WTC11 (cell line): ENCODE measurements around the gene PAWR. TPM values are rescaled to one million over a fixed set of nuclear protein-coding genes. Genes with fewer than 3 reads are reported as not detected.
A peak's percentile ranks its signal among the peaks of the same experiment; 100 is the strongest.
"Not testable (repeated sequence)": the region's sequence is repeated elsewhere in the genome, so short reads cannot be mapped to it uniquely, and the experiment has no call there.

Experiments
- ATAC-seq: fragments of 200-7000 bp; cut with Tn5 transposase; 2 replicates; pipeline ENCODE4 v1.10.0; 2021; ENCODE audit warnings: mild to moderate bottlenecking, moderate library complexity
- CTCF ChIA-PET: fragments of 300-600 bp; sonication (Branson Sonifier 250); formaldehyde crosslinking; loops from one replicate; lab custom pipeline; 2021; ENCODE audit warnings: antibody characterized with exemption; lab: Charles Lee
- POLR2A ChIA-PET: fragments of 350-600 bp; sonication (Branson Sonifier 250); formaldehyde crosslinking; loops from one replicate; lab custom pipeline; 2021; ENCODE audit warnings: antibody characterized with exemption; lab: Charles Lee
- DNase-seq: peaks from one replicate; pipeline ENCODE4 v3.0.0; 2021; ENCODE audit warnings: low spot score
- H3K27ac Mint-ChIP-seq: 2 replicates; pipeline ENCODE4 v1.8.0; 2021; ENCODE audit warnings: mixed read lengths
- H3K27me3 Mint-ChIP-seq: 2 replicates; pipeline ENCODE4 v1.8.0; 2021; ENCODE audit warnings: low read depth, mild to moderate bottlenecking, moderate library complexity, mixed read lengths
- H3K36me3 Mint-ChIP-seq: 2 replicates; pipeline ENCODE4 v1.8.0; 2021; ENCODE audit warnings: mixed read lengths
- H3K4me1 Mint-ChIP-seq: 2 replicates; pipeline ENCODE4 v1.8.0; 2022; ENCODE audit warnings: mixed read lengths
- H3K4me3 Mint-ChIP-seq: 2 replicates; pipeline ENCODE4 v1.8.0; 2021; ENCODE audit warnings: mild to moderate bottlenecking, moderate library complexity, mixed read lengths
- H3K9me3 Mint-ChIP-seq: 2 replicates; pipeline ENCODE4 v1.8.0; 2021; ENCODE audit warnings: mixed read lengths
- CREM ChIP-seq: sonication (generic); formaldehyde crosslinking; IDR thresholded peaks from 2 replicates; pipeline ENCODE4 v1.8.1; 2022; ENCODE audit warnings: mild to moderate bottlenecking, missing genetic modification reagents, moderate library complexity
- GRHL2 ChIP-seq: fragments of 250-450 bp; sonication (Bioruptor Pico); IDR thresholded peaks from 2 replicates; pipeline ENCODE4 v1.8.0; 2022; ENCODE audit warnings: mild to moderate bottlenecking, moderate library complexity; ENCODE audit not compliant: insufficient replicate concordance, severe bottlenecking
- TEAD4 ChIP-seq: sonication (generic); formaldehyde crosslinking; IDR thresholded peaks from 2 replicates; pipeline ENCODE4 v1.8.0; 2022; ENCODE audit warnings: mild to moderate bottlenecking, missing genetic modification reagents
- ZNF138 ChIP-seq: sonication (generic); formaldehyde crosslinking; conservative IDR thresholded peaks from 2 replicates; pipeline ENCODE4 v1.8.1; 2022; ENCODE audit warnings: mild to moderate bottlenecking, moderate library complexity, missing genetic modification reagents
- ZNF232 ChIP-seq: sonication (generic); formaldehyde crosslinking; IDR thresholded peaks from 2 replicates; pipeline ENCODE4 v1.8.0; 2022; ENCODE audit warnings: mild to moderate bottlenecking, missing genetic modification reagents
- ZNF263 ChIP-seq: sonication (generic); formaldehyde crosslinking; IDR thresholded peaks from 2 replicates; pipeline ENCODE4 v1.8.1; 2022; ENCODE audit warnings: low read depth, mild to moderate bottlenecking, moderate library complexity, missing genetic modification reagents
- total RNA-seq: library from RNA; stranded (reverse); gene quantifications from 3 replicates; pipeline ENCODE4 v1.2.3, GENCODE V29; 2021
- TF ChIP-seq, protein P1 (sequence below): fragments of 250-450 bp; sonication (Bioruptor Pico); IDR thresholded peaks from 2 replicates; pipeline ENCODE4 v1.9.0; 2021; ENCODE audit warnings: moderate library complexity, mild to moderate bottlenecking, inconsistent platforms, borderline replicate concordance
- TF ChIP-seq, protein P2 (sequence below): fragments of 200-600 bp; IDR thresholded peaks from 2 replicates; pipeline ENCODE4 v1.8.0; 2022; ENCODE audit warnings: antibody characterized with exemption
- TF ChIP-seq, protein P3 (sequence below): fragments of 250-450 bp; sonication (Bioruptor Pico); IDR thresholded peaks from 2 replicates; pipeline ENCODE4 v1.9.0; 2021; ENCODE audit warnings: mild to moderate bottlenecking
- TF ChIP-seq, protein P4 (sequence below): fragments of 250-450 bp; sonication (Bioruptor Pico); IDR thresholded peaks from 2 replicates; pipeline ENCODE4 v1.9.0; 2021; ENCODE audit warnings: mild to moderate bottlenecking
- TF ChIP-seq, protein P5 (sequence below): sonication (generic); formaldehyde crosslinking; IDR thresholded peaks from 2 replicates; pipeline ENCODE4 v1.8.0; 2022; ENCODE audit warnings: mild to moderate bottlenecking, missing genetic modification reagents
- TF ChIP-seq, protein P6 (sequence below): sonication (generic); formaldehyde crosslinking; IDR thresholded peaks from 2 replicates; pipeline ENCODE4 v1.8.1; 2023; ENCODE audit warnings: mild to moderate bottlenecking, missing genetic modification reagents, borderline replicate concordance

The PAWR gene
- total RNA-seq, 1 experiment from 2014 or later = 397 TPM

DNA sequence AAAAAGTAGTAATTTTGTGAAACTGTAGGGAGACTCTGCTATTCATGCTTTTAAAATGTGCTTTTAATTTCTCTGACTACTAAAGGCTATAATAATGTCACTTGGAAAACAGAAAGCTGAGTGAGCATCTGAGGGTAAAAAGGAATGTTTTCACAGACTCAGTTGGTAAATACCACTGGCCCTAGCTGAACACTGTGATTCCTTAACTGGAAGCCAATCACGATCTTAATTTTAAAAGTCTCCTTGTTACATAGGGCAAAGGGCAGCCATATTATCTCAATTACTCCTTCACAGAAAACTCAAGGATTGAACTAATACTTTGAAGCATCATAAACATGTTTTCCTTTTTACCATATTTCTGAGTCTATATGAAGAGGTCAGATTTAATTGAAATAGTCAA, 41.9 kb downstream of the PAWR start:
- TF ChIP-seq, protein P1, sequence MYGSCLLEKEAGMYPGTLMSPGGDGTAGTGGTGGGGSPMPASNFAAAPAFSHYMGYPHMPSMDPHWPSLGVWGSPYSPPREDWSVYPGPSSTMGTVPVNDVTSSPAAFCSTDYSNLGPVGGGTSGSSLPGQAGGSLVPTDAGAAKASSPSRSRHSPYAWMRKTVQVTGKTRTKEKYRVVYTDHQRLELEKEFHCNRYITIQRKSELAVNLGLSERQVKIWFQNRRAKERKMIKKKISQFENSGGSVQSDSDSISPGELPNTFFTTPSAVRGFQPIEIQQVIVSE (CRISPR knock-in tag) = no peak
- TF ChIP-seq, protein P2, sequence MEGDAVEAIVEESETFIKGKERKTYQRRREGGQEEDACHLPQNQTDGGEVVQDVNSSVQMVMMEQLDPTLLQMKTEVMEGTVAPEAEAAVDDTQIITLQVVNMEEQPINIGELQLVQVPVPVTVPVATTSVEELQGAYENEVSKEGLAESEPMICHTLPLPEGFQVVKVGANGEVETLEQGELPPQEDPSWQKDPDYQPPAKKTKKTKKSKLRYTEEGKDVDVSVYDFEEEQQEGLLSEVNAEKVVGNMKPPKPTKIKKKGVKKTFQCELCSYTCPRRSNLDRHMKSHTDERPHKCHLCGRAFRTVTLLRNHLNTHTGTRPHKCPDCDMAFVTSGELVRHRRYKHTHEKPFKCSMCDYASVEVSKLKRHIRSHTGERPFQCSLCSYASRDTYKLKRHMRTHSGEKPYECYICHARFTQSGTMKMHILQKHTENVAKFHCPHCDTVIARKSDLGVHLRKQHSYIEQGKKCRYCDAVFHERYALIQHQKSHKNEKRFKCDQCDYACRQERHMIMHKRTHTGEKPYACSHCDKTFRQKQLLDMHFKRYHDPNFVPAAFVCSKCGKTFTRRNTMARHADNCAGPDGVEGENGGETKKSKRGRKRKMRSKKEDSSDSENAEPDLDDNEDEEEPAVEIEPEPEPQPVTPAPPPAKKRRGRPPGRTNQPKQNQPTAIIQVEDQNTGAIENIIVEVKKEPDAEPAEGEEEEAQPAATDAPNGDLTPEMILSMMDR = no peak
- TF ChIP-seq, protein P3, sequence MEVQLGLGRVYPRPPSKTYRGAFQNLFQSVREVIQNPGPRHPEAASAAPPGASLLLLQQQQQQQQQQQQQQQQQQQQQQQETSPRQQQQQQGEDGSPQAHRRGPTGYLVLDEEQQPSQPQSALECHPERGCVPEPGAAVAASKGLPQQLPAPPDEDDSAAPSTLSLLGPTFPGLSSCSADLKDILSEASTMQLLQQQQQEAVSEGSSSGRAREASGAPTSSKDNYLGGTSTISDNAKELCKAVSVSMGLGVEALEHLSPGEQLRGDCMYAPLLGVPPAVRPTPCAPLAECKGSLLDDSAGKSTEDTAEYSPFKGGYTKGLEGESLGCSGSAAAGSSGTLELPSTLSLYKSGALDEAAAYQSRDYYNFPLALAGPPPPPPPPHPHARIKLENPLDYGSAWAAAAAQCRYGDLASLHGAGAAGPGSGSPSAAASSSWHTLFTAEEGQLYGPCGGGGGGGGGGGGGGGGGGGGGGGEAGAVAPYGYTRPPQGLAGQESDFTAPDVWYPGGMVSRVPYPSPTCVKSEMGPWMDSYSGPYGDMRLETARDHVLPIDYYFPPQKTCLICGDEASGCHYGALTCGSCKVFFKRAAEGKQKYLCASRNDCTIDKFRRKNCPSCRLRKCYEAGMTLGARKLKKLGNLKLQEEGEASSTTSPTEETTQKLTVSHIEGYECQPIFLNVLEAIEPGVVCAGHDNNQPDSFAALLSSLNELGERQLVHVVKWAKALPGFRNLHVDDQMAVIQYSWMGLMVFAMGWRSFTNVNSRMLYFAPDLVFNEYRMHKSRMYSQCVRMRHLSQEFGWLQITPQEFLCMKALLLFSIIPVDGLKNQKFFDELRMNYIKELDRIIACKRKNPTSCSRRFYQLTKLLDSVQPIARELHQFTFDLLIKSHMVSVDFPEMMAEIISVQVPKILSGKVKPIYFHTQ = no peak
- TF ChIP-seq, protein P4, sequence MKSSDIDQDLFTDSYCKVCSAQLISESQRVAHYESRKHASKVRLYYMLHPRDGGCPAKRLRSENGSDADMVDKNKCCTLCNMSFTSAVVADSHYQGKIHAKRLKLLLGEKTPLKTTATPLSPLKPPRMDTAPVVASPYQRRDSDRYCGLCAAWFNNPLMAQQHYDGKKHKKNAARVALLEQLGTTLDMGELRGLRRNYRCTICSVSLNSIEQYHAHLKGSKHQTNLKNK (CRISPR knock-in tag) = no peak
- TF ChIP-seq ZNF232 (CRISPR knock-in tag) (no peak), GRHL2 (CRISPR knock-in tag) (no peak), CREM (CRISPR knock-in tag) (no peak), ZNF263 (CRISPR knock-in tag) (no peak), TEAD4 (CRISPR knock-in tag) (no peak), ZNF138 (no peak)
- TF ChIP-seq, protein P5, sequence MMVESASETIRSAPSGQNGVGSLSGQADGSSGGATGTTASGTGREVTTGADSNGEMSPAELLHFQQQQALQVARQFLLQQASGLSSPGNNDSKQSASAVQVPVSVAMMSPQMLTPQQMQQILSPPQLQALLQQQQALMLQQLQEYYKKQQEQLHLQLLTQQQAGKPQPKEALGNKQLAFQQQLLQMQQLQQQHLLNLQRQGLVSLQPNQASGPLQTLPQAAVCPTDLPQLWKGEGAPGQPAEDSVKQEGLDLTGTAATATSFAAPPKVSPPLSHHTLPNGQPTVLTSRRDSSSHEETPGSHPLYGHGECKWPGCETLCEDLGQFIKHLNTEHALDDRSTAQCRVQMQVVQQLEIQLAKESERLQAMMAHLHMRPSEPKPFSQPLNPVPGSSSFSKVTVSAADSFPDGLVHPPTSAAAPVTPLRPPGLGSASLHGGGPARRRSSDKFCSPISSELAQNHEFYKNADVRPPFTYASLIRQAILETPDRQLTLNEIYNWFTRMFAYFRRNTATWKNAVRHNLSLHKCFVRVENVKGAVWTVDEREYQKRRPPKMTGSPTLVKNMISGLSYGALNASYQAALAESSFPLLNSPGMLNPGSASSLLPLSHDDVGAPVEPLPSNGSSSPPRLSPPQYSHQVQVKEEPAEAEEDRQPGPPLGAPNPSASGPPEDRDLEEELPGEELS (CRISPR knock-in tag) = no peak
- TF ChIP-seq, protein P6, sequence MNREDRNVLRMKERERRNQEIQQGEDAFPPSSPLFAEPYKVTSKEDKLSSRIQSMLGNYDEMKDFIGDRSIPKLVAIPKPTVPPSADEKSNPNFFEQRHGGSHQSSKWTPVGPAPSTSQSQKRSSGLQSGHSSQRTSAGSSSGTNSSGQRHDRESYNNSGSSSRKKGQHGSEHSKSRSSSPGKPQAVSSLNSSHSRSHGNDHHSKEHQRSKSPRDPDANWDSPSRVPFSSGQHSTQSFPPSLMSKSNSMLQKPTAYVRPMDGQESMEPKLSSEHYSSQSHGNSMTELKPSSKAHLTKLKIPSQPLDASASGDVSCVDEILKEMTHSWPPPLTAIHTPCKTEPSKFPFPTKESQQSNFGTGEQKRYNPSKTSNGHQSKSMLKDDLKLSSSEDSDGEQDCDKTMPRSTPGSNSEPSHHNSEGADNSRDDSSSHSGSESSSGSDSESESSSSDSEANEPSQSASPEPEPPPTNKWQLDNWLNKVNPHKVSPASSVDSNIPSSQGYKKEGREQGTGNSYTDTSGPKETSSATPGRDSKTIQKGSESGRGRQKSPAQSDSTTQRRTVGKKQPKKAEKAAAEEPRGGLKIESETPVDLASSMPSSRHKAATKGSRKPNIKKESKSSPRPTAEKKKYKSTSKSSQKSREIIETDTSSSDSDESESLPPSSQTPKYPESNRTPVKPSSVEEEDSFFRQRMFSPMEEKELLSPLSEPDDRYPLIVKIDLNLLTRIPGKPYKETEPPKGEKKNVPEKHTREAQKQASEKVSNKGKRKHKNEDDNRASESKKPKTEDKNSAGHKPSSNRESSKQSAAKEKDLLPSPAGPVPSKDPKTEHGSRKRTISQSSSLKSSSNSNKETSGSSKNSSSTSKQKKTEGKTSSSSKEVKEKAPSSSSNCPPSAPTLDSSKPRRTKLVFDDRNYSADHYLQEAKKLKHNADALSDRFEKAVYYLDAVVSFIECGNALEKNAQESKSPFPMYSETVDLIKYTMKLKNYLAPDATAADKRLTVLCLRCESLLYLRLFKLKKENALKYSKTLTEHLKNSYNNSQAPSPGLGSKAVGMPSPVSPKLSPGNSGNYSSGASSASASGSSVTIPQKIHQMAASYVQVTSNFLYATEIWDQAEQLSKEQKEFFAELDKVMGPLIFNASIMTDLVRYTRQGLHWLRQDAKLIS (CRISPR knock-in tag) = no peak
- no peaks in the 10 kb centered on the region for H3K27me3 Mint-ChIP-seq
- H3K4me3 Mint-ChIP-seq = no peak overlapping the region
- POLR2A ChIA-PET = interaction anchor here (0.6 kb wide), 1 partner anchor 730 kb away, joined by 4 read pairs; no protein-coding TSS in a partner anchor
- H3K27ac Mint-ChIP-seq = peak overlapping the region; percentile 66
- no peak for DNase-seq
- no peak for ATAC-seq
- CTCF ChIA-PET = no interaction called here
- H3K9me3 Mint-ChIP-seq = peaks cover 13% of the 10 kb centered on the region
- H3K4me1 Mint-ChIP-seq = peaks cover 78% of the 10 kb centered on the region
- peaks cover 29% of the 10 kb centered on the region for H3K36me3 Mint-ChIP-seq

DNA sequence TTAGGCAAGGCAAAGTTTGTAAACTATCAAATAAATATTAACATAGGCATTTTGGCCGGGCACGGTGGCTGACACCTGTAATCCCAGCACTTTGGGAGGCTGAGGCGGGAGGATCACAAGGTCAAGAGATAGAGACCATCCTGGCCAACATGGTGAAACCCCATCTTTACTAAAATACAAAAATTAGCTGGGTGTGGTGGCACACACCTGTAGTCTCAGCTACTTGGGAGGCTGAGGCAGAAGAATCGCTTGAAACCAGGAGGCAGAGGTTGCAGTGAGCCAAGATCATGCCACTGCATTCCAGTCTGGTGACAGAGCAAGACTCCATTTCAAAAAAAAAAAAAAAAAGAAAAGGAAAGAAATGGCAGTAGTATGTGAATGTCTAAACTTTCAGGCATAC, 43.9 kb downstream of the PAWR start:
- ATAC-seq, H3K4me3 Mint-ChIP-seq, POLR2A ChIA-PET, CTCF ChIA-PET, H3K27me3 Mint-ChIP-seq, H3K27ac Mint-ChIP-seq, DNase-seq: not testable (repeated sequence)
- peaks cover 26% of the 10 kb centered on the region for H3K36me3 Mint-ChIP-seq
- H3K9me3 Mint-ChIP-seq = peaks cover 13% of the 10 kb centered on the region
- peaks cover 80% of the 10 kb centered on the region for H3K4me1 Mint-ChIP-seq
